ENCODE data around the gene ASB15. TPM values are rescaled to one million over a fixed set of nuclear protein-coding genes. Genes with fewer than 3 reads are reported as not detected.

The ASB15 gene
- total RNA-seq, 4 donors from 2014 or later = not detected

DNA sequence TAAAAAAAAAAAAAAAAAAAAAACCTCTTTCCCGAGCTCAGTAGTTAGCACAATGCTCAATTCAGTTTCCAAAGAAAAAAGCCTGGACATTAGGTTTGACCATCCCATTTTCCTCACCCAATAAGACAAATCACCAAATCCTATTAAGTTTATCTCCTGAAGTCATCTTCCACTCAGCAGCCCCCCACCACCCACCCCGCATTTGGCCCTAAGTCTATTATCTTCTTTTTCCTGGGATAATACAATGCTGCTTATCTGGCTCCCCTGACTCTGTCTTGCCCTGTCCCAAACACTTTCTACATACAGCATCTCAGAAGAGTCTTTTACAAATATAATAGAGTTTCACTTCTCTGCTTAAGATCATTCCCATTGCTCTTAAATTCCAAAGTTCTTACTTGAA is 36.3 kb downstream of the ASB15 start:
- no peak for TF ChIP-seq CTCF (IDR thresholded peaks at IDR 0.05; ENCODE audit: low read depth)

DNA sequence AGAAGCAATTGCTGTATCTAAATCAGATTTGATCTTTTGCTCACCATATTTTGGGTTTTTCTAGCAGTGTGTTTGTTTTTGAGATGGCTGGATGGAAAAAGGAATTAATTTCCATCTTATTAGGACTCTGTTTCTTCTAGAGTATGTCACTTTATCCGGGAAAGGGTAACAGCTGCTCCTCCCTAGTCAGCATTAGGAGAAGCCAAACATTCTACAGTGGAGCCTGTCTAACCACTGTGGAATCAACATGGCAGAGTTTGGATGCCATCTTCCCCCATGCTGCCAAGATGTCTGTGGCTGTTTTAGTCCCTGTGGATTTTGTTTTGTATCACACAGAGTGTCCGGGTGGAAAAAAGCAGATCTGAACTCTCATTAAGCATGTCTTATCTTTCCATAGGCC is 38.0 kb downstream of the ASB15 start:
- no peak for TF ChIP-seq CTCF (IDR thresholded peaks at IDR 0.05; ENCODE audit: low read depth)

GRCh38 chr7:123640583-123640982 is 39.0 kb downstream of the ASB15 start:
- TF ChIP-seq CTCF (IDR thresholded peaks at IDR 0.05; ENCODE audit: low read depth) = no peak

GRCh38 chr7:123641901-123642300 is 40.3 kb downstream of the ASB15 start:
- no peak for TF ChIP-seq CTCF (IDR thresholded peaks at IDR 0.05; ENCODE audit: low read depth)

DNA sequence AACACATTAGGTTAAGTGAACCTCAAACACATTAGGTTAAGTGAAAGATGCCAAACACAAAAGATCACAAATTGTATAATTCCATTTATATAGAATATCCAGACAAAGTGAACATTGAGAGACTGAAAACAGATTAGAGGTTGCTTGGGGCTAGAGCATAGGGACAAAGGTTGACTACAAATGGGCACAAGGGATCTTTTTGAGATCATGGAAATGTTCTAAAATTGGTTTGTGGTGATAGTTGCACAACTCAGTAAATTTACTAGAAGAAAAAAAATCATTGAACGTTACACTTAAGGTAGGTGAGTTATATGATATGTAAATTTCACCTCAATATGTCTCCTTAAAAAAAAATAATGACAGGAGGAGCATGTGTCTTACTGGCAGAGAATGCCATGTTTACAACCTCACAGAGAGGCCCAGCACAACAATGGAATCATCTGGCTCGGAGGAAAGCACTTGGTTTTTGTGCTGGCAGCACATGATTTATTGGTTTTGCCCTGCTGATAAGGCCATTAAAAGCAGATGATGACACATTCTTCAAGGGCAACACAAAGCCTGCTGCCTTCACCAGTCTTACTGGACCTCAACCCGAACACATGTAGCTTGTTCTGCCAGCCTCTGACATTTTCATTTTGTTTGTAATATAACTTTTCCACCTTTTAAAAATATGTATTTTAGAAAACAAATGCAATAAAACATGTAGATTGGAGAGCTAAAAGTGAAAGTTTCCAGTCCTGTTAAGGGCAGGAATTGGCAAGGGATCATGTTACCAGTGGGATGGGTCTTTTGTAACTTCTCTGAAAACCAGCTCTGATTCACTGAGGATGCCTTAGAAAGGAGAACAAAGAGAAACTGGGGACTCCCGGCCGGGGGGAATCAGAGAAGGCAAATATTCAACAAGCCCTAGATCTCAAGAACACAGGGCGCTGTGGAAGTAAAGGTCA is 42.1 kb downstream of the ASB15 start:
- TF ChIP-seq CTCF (IDR thresholded peaks at IDR 0.05; ENCODE audit: low read depth) = no peak

DNA sequence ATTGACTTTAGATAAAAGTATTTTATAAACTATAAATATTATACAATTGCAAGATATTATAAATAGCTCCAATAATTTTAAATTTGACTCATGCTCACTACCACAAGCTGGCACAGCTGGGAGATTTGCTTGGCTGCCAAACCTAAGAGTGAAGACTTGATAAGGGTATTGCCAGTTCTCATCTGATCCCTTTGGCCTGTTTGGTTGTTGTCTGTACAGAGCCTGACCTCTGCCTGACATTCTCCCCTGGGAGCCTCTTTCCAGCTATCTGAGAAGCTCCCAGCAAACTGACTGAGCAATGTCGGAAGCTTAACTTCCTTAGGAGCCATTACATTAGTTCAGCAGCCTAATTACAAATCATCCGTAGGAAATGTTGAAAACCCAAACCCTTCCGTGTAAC is 43.9 kb downstream of the ASB15 start:
- no peak for TF ChIP-seq CTCF (IDR thresholded peaks at IDR 0.05; ENCODE audit: low read depth)

DNA sequence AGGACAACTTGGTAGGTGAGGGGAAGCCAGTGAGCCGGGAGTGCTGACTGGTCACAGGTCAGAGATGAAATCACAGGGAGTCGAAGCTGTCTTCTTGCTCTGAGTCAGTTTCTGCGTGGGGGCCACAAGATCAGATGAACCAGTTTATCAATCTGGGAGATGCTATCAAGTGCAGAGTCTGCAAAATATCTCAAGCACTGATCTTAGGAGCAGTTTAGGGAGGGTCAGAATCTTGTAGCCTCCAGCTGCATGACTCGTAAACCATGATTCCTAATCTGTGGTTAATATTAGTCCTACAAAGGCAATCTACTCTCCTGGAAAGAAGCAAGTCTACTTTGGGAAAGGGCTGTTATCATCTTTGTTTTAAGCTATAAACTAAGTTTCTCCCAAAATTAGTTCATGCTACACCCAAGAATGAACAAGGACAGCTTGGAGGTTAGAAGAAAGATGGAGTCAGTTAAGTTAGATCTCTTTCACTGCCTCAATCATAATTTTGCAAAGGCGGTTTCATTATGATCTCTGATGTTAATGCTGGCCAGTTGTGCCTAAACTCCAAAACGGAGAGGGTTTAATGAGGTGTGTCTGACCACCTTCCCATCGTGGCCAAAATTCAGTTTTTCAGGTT is 45.6 kb downstream of the ASB15 start:
- TF ChIP-seq CTCF (IDR thresholded peaks at IDR 0.05; ENCODE audit: low read depth) = no peak
